ENCODE data around the gene DCX. TPM values are rescaled to one million over a fixed set of nuclear protein-coding genes. Genes with fewer than 3 reads are reported as not detected.

Gene DCX
- total and polyA plus RNA-seq, 2 of the 13 experiments (the other 11 are each of a cell fraction or from before 2014, with no cell fraction given): not detected

DNA sequence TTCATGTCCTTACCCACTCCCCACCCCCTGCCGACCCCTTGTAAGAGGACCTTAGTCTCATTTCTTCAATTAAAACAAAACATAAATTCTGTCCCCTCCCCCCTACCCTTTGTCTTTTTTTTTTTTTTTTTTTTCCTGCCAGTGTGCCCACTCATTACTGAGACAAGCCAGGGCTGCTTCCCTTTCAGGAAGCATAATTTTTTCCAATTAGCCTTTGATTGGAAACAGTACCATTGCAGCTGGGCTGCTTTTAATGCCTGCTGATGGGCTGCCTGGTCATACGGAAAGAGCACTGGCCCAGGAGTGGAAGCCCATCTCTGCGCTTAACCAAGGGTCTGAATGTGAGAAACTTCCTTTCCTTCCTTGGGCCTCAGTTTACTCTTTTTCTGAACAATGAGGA lies 123.2 kb downstream of the DCX start:
- H3K36me3 ChIP-seq (replicated peaks in 1 of 2; ENCODE audit: control insufficient read depth in 1 of 2, insufficient read depth in 2 of 2, low read length in 2 of 2): no peaks in the 10 kb centered on the region
- no peak overlapping the region for H3K4me3 ChIP-seq (replicated peaks in 1 of 3; ENCODE audit: insufficient read depth in 1 of 3, low read depth in 2 of 3, low read length in 3 of 3)
- H3K9ac ChIP-seq (ENCODE audit: insufficient read depth, low read depth, low read length): no peak overlapping the region
- POLR2A ChIA-PET: no interaction called here
- DNase-seq (ENCODE audit: low spot score) (no peak), FAIRE-seq (no peak), ATAC-seq (no peak)
- H3K27ac ChIP-seq (ENCODE audit: extremely low read length, insufficient read depth, low read length): no peak overlapping the region
- no peaks in the 10 kb centered on the region for H3K27me3 ChIP-seq (ENCODE audit: control insufficient read depth in 1 of 2, insufficient read depth in 2 of 2, low read length in 2 of 2)
- H3K4me2 ChIP-seq (ENCODE audit: low read depth, low read length): no peak overlapping the region
- TF ChIP-seq ZNF235 (CRISPR knock-in tag; IDR thresholded peaks at IDR 0.05; ENCODE audit: borderline replicate concordance) (no peak), ZNF768 (CRISPR knock-in tag; IDR thresholded peaks at IDR 0.05) (no peak), ZNF749 (CRISPR knock-in tag; IDR thresholded peaks at IDR 0.05; ENCODE audit: borderline replicate concordance) (no peak), SRY (CRISPR knock-in tag; IDR thresholded peaks at IDR 0.05) (no peak), SALL1 (CRISPR knock-in tag; IDR thresholded peaks at IDR 0.05) (no peak), JUND (CRISPR knock-in tag; IDR thresholded peaks at IDR 0.05) (no peak), ZNF891 (CRISPR knock-in tag; IDR thresholded peaks at IDR 0.05) (no peak), ERF (CRISPR knock-in tag; IDR thresholded peaks at IDR 0.05) (no peak), ATAD3A (CRISPR knock-in tag; IDR thresholded peaks at IDR 0.05) (no peak), ZFP82 (CRISPR knock-in tag; IDR thresholded peaks at IDR 0.05; ENCODE audit: borderline replicate concordance) (no peak)
- TF ChIP-seq, protein P1, sequence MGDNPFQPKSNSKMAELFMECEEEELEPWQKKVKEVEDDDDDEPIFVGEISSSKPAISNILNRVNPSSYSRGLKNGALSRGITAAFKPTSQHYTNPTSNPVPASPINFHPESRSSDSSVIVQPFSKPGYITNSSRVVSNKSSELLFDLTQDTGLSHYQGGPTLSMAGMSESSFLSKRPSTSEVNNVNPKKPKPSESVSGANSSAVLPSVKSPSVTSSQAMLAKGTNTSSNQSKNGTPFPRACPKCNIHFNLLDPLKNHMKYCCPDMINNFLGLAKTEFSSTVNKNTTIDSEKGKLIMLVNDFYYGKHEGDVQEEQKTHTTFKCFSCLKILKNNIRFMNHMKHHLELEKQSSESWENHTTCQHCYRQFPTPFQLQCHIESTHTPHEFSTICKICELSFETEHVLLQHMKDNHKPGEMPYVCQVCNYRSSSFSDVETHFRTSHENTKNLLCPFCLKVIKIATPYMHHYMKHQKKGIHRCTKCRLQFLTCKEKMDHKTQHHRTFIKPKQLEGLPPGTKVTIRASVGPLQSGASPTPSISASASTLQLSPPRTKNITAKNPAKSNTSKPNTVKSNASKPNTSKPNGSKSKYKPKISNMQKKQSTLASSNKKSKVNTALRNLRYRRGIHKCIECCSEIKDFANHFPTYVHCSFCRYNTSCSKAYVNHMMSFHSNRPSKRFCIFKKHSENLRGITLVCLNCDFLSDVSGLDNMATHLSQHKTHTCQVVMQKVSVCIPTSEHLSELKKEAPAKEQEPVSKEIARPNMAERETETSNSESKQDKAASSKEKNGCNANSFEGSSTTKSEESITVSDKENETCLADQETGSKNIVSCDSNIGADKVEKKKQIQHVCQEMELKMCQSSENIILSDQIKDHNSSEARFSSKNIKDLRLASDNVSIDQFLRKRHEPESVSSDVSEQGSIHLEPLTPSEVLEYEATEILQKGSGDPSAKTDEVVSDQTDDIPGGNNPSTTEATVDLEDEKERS (CRISPR knock-in tag; IDR thresholded peaks at IDR 0.05): no peak
- TF ChIP-seq, protein P2, sequence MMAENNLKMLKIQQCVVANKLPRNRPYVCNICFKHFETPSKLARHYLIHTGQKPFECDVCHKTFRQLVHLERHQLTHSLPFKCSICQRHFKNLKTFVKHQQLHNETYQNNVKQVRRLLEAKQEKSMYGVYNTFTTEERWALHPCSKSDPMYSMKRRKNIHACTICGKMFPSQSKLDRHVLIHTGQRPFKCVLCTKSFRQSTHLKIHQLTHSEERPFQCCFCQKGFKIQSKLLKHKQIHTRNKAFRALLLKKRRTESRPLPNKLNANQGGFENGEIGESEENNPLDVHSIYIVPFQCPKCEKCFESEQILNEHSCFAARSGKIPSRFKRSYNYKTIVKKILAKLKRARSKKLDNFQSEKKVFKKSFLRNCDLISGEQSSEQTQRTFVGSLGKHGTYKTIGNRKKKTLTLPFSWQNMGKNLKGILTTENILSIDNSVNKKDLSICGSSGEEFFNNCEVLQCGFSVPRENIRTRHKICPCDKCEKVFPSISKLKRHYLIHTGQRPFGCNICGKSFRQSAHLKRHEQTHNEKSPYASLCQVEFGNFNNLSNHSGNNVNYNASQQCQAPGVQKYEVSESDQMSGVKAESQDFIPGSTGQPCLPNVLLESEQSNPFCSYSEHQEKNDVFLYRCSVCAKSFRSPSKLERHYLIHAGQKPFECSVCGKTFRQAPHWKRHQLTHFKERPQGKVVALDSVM (CRISPR knock-in tag; IDR thresholded peaks at IDR 0.05): no peak
- TF ChIP-seq, protein P3, sequence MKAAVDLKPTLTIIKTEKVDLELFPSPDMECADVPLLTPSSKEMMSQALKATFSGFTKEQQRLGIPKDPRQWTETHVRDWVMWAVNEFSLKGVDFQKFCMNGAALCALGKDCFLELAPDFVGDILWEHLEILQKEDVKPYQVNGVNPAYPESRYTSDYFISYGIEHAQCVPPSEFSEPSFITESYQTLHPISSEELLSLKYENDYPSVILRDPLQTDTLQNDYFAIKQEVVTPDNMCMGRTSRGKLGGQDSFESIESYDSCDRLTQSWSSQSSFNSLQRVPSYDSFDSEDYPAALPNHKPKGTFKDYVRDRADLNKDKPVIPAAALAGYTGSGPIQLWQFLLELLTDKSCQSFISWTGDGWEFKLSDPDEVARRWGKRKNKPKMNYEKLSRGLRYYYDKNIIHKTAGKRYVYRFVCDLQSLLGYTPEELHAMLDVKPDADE (CRISPR knock-in tag; IDR thresholded peaks at IDR 0.05): no peak
- TF ChIP-seq, protein P4, sequence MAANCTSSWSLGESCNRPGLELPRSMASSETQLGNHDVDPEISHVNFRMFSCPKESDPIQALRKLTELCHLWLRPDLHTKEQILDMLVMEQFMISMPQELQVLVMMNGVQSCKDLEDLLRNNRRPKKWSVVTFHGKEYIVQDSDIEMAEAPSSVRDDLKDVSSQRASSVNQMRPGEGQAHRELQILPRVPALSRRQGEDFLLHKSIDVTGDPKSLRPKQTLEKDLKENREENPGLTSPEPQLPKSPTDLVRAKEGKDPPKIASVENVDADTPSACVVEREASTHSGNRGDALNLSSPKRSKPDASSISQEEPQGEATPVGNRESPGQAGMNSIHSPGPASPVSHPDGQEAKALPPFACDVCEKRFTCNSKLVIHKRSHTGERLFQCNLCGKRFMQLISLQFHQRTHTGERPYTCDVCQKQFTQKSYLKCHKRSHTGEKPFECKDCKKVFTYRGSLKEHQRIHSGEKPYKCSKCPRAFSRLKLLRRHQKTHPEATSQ (CRISPR knock-in tag; IDR thresholded peaks at IDR 0.05; ENCODE audit: borderline replicate concordance): no peak
- BruUV-seq (replicated peaks): no TSS peak
- no peaks in the 10 kb centered on the region for H3K9me3 ChIP-seq (ENCODE audit: low read length)
- 55% methylated on average over 3 of the region's 3 CpGs for WGBS (ENCODE audit: low lambda C conversion rate)
- peaks cover 13% of the 10 kb centered on the region for H3K4me1 ChIP-seq (ENCODE audit: insufficient read depth, low read length)
- H2AFZ ChIP-seq (ENCODE audit: low read length): no peak overlapping the region
- intact Hi-C loops (cut with micrococcal nuclease; ENCODE audit: unreplicated experiment): no loop called here
- H4K20me1 ChIP-seq (ENCODE audit: insufficient read depth, low read length): no peaks in the 10 kb centered on the region
- in situ Hi-C loops (cut with HindIII; ENCODE audit: extremely low pct_ligation_motif_present, low pct_unique_long_range_greater_than_20kb): no loop called here
- CTCF ChIA-PET (ENCODE audit: low intra/inter-chr PET ratio, low total read pairs): no interaction called here
- H3K79me2 ChIP-seq (ENCODE audit: insufficient read depth, low read length): no peaks in the 10 kb centered on the region

Data from HepG2 (cell line).